ENCODE measurements around the gene TBX6. TPM values are rescaled to one million over a fixed set of nuclear protein-coding genes. Genes with fewer than 3 reads are reported as not detected.

The TBX6 gene
- polyA plus RNA-seq, 1 donor from 2014 or later, result not detected

DNA sequence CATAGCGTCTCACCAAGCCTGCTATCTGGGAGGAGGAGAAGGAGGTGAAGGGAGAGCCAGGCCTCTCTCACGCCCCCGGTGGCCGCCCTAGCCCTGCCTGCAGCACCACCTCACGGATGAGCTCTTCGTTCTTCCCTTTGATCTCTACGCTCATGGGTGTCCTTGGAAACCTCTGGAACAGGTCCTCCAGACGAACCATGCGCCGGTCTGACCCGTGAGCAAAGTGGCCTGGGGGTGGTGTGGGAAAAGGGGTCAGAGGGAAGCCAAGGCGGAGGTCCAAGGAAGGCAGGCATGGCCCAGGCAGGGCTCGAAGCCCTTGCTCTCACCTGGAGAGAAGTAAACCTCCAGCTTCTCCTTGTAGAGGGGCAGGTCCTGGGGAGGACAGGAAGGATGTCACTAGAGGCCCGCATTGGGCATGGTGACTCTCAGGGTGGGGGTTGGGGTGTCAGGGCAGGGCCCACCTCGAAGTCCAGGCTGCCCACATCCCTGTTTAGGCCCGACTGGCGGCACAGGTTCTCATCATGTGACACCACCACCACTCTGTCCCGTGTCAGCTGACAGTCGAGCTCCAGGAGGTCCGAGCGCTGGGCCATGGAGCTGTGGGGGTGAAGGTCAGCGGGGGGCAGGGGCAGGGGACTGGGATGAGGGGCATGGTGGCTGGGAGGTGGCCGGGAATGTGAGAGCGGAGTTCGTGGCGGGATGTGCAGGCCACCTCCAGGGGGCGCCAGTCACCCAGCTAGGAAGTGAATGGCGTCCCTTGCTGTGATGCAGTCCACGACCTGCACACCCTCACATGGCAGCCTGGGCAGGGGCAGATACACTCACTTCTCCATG is 20.7 kb upstream of the TBX6 start:
- Histone ChIP-seq H2AFZ (ENCODE audit: low read depth, low read length) (no peak overlapping the region), H3K9ac (ENCODE audit: low read length) (no peak overlapping the region), H3K27me3 (ENCODE audit: insufficient read depth, low read depth, low read length) (no peaks in the 10 kb centered on the region), H4K20me1 (ENCODE audit: insufficient read depth) (no peaks in the 10 kb centered on the region), H3K36me3 (ENCODE audit: insufficient read depth, low read length) (no peaks in the 10 kb centered on the region), H3K9me3 (ENCODE audit: low read length) (no peaks in the 10 kb centered on the region), H3K79me2 (replicated peaks; ENCODE audit: insufficient read depth, low read length) (peaks cover 3% of the 10 kb centered on the region), H3K27ac (ENCODE audit: low read length) (no peak overlapping the region), H3K4me2 (ENCODE audit: low read length) (no peak overlapping the region), H3F3A (ENCODE audit: insufficient read depth, low read length, poor library complexity, severe bottlenecking) (no peaks in the 10 kb centered on the region), H3K4me3 (ENCODE audit: low read length) (no peak overlapping the region), H3K9me2 (ENCODE audit: insufficient read depth, low read length) (no peaks in the 10 kb centered on the region)
- TF ChIP-seq TAF1 (IDR thresholded peaks at IDR 0.05; ENCODE audit: low read depth) (no peak), RAD21 (conservative IDR thresholded peaks at IDR 0.05) (no peak), EZH2 (IDR thresholded peaks at IDR 0.05; ENCODE audit: borderline replicate concordance, insufficient read depth, low read length, poor library complexity, severe bottlenecking) (no peak), EP300 (conservative IDR thresholded peaks at IDR 0.05; ENCODE audit: poor library complexity, severe bottlenecking) (no peak), MXI1 (conservative IDR thresholded peaks at IDR 0.05; ENCODE audit: poor library complexity, severe bottlenecking) (no peak), SMC3 (conservative IDR thresholded peaks at IDR 0.05; ENCODE audit: poor library complexity) (no peak), POLR2AphosphoS5 (IDR thresholded peaks at IDR 0.05) (no peak)
- TF ChIP-seq, protein P1, sequence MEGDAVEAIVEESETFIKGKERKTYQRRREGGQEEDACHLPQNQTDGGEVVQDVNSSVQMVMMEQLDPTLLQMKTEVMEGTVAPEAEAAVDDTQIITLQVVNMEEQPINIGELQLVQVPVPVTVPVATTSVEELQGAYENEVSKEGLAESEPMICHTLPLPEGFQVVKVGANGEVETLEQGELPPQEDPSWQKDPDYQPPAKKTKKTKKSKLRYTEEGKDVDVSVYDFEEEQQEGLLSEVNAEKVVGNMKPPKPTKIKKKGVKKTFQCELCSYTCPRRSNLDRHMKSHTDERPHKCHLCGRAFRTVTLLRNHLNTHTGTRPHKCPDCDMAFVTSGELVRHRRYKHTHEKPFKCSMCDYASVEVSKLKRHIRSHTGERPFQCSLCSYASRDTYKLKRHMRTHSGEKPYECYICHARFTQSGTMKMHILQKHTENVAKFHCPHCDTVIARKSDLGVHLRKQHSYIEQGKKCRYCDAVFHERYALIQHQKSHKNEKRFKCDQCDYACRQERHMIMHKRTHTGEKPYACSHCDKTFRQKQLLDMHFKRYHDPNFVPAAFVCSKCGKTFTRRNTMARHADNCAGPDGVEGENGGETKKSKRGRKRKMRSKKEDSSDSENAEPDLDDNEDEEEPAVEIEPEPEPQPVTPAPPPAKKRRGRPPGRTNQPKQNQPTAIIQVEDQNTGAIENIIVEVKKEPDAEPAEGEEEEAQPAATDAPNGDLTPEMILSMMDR (IDR thresholded peaks at IDR 0.05; ENCODE audit: poor library complexity, severe bottlenecking), result no peak
- TF ChIP-seq, protein P2, sequence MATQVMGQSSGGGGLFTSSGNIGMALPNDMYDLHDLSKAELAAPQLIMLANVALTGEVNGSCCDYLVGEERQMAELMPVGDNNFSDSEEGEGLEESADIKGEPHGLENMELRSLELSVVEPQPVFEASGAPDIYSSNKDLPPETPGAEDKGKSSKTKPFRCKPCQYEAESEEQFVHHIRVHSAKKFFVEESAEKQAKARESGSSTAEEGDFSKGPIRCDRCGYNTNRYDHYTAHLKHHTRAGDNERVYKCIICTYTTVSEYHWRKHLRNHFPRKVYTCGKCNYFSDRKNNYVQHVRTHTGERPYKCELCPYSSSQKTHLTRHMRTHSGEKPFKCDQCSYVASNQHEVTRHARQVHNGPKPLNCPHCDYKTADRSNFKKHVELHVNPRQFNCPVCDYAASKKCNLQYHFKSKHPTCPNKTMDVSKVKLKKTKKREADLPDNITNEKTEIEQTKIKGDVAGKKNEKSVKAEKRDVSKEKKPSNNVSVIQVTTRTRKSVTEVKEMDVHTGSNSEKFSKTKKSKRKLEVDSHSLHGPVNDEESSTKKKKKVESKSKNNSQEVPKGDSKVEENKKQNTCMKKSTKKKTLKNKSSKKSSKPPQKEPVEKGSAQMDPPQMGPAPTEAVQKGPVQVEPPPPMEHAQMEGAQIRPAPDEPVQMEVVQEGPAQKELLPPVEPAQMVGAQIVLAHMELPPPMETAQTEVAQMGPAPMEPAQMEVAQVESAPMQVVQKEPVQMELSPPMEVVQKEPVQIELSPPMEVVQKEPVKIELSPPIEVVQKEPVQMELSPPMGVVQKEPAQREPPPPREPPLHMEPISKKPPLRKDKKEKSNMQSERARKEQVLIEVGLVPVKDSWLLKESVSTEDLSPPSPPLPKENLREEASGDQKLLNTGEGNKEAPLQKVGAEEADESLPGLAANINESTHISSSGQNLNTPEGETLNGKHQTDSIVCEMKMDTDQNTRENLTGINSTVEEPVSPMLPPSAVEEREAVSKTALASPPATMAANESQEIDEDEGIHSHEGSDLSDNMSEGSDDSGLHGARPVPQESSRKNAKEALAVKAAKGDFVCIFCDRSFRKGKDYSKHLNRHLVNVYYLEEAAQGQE (IDR thresholded peaks at IDR 0.05; ENCODE audit: borderline replicate concordance), result no peak

DNA sequence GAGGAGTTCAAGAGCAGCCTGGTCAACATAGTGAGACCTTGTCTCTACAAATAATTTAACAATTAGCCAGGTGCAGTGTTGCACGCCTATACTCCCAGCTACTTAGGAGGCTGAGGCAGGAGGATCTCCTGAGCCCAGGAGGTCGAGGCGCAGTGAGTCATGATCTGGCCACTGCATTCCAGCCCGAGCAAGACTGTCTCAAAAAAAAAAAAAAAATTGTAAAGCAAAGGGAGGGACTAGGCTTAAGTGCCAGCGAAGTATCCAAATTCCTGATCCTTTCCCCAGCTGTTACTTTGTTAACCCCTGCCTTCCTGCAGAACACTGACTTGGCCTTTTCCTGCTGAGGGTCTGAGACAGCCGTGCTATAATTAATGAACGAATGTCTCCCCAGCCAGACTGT is 18.9 kb upstream of the TBX6 start:
- Histone ChIP-seq H3K4me2 (ENCODE audit: low read length) (no peak overlapping the region), H3K79me2 (replicated peaks; ENCODE audit: insufficient read depth, low read length) (peaks cover 3% of the 10 kb centered on the region), H3K9me3 (ENCODE audit: low read length) (no peaks in the 10 kb centered on the region), H3F3A (ENCODE audit: insufficient read depth, low read length, poor library complexity, severe bottlenecking) (no peaks in the 10 kb centered on the region), H3K27me3 (ENCODE audit: insufficient read depth, low read depth, low read length) (no peaks in the 10 kb centered on the region), H2AFZ (ENCODE audit: low read depth, low read length) (no peak overlapping the region), H3K9me2 (ENCODE audit: insufficient read depth, low read length) (no peaks in the 10 kb centered on the region), H3K4me3 (ENCODE audit: low read length) (no peak overlapping the region), H3K9ac (ENCODE audit: low read length) (no peak overlapping the region), H3K27ac (ENCODE audit: low read length) (no peak overlapping the region), H4K20me1 (ENCODE audit: insufficient read depth) (no peaks in the 10 kb centered on the region), H3K36me3 (ENCODE audit: insufficient read depth, low read length) (peaks cover 3% of the 10 kb centered on the region)
- TF ChIP-seq, protein P1 (IDR thresholded peaks at IDR 0.05; ENCODE audit: poor library complexity, severe bottlenecking), result no peak
- TF ChIP-seq RAD21 (conservative IDR thresholded peaks at IDR 0.05) (no peak), MXI1 (conservative IDR thresholded peaks at IDR 0.05; ENCODE audit: poor library complexity, severe bottlenecking) (no peak), SMC3 (conservative IDR thresholded peaks at IDR 0.05; ENCODE audit: poor library complexity) (no peak), EP300 (conservative IDR thresholded peaks at IDR 0.05; ENCODE audit: poor library complexity, severe bottlenecking) (no peak), EZH2 (IDR thresholded peaks at IDR 0.05; ENCODE audit: borderline replicate concordance, insufficient read depth, low read length, poor library complexity, severe bottlenecking) (no peak), TAF1 (IDR thresholded peaks at IDR 0.05; ENCODE audit: low read depth) (no peak), POLR2AphosphoS5 (IDR thresholded peaks at IDR 0.05) (no peak)
- TF ChIP-seq, protein P2 (IDR thresholded peaks at IDR 0.05; ENCODE audit: borderline replicate concordance), result no peak

Data from neural cell (in vitro differentiated cells).